ENCODE results near the gene PNLIPRP2.

Gene PNLIPRP2

DNA sequence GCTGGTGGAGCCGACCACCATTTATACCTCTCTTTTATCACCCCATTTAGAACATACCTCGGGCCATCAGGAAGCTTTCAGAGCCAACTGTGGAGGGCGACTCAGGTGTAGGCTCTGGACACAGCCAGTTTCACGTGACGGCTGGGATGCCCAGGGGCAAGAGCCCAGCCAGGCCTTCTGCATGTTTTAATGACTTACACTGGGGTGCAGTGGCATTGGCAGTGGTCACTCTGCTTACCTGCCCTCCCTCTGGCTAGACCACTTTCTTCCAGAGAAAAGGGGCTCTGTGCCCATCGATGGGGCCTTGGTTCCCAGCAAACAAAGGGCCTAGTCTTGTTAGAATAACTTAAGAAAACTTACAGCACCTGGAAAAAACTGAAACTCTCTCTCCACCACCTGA, 50.0 kb downstream of the PNLIPRP2 start:
- TF ChIP-seq, protein P1, sequence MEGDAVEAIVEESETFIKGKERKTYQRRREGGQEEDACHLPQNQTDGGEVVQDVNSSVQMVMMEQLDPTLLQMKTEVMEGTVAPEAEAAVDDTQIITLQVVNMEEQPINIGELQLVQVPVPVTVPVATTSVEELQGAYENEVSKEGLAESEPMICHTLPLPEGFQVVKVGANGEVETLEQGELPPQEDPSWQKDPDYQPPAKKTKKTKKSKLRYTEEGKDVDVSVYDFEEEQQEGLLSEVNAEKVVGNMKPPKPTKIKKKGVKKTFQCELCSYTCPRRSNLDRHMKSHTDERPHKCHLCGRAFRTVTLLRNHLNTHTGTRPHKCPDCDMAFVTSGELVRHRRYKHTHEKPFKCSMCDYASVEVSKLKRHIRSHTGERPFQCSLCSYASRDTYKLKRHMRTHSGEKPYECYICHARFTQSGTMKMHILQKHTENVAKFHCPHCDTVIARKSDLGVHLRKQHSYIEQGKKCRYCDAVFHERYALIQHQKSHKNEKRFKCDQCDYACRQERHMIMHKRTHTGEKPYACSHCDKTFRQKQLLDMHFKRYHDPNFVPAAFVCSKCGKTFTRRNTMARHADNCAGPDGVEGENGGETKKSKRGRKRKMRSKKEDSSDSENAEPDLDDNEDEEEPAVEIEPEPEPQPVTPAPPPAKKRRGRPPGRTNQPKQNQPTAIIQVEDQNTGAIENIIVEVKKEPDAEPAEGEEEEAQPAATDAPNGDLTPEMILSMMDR (IDR thresholded peaks at IDR 0.05; ENCODE audit: low read depth, low read length, poor library complexity, severe bottlenecking), result no peak
- TF ChIP-seq EZH2phosphoT487 (IDR thresholded peaks at IDR 0.05; ENCODE audit: borderline replicate concordance, low read length), result no peak
- H3K4me2 ChIP-seq (ENCODE audit: low read length), result no peak overlapping the region
- H3K4me1 ChIP-seq (ENCODE audit: control insufficient read depth, low read length), result no peaks in the 10 kb centered on the region
- no peak overlapping the region for H3K4me3 ChIP-seq (ENCODE audit: low read length)
- H3K79me2 ChIP-seq (ENCODE audit: control insufficient read depth, low read length), result no peaks in the 10 kb centered on the region
- no peaks in the 10 kb centered on the region for H3K9me3 ChIP-seq (ENCODE audit: control insufficient read depth, insufficient read depth, low read length)
- H3K9me2 ChIP-seq (replicated peaks; ENCODE audit: control insufficient read depth, low read length), result no peaks in the 10 kb centered on the region
- no peak overlapping the region for H3K27ac ChIP-seq (ENCODE audit: low read depth, low read length)
- no peaks in the 10 kb centered on the region for H3K27me3 ChIP-seq (ENCODE audit: control insufficient read depth, low read length)
- no peaks in the 10 kb centered on the region for H4K20me1 ChIP-seq (ENCODE audit: control insufficient read depth, insufficient read depth, low read depth, low read length)
- no peaks in the 10 kb centered on the region for H3K36me3 ChIP-seq (ENCODE audit: control insufficient read depth, low read length)
- H3F3A ChIP-seq (ENCODE audit: control insufficient read depth, insufficient read depth), result no peaks in the 10 kb centered on the region

DNA sequence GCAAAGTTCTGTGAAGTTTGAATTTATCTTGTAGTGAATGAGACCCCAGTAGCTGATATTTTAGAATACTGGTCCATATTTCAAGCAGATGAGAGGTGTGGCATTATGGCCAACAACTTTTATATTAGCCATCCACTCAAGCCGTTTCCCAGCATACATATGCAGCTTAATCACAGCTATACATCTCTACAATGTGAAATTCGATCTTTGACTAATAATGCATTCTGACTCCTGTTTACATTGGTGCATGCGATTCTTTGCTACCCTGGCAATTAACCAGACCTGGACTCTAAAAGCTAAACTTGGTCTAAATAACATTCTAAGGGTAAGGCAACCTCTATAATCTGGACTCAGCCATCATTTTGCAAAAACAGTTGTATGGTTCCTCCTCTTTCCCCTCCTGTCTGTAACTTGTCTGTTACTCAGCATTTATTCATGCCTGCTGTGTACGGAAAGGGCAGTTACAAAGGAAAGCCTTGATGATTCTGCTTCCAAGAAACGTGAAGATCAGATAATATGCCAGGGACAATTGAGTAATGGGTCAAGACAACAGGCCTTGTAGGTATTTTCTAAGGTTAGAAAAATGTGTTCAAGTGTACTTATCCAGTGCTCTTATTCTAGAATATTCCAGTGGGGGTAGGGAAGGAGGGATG, 50.6 kb downstream of the PNLIPRP2 start:
- Histone ChIP-seq H3K4me2 (ENCODE audit: low read length) (no peak overlapping the region), H3K79me2 (ENCODE audit: control insufficient read depth, low read length) (no peaks in the 10 kb centered on the region), H3K9me2 (replicated peaks; ENCODE audit: control insufficient read depth, low read length) (no peaks in the 10 kb centered on the region), H3K36me3 (ENCODE audit: control insufficient read depth, low read length) (no peaks in the 10 kb centered on the region), H4K20me1 (ENCODE audit: control insufficient read depth, insufficient read depth, low read depth, low read length) (no peaks in the 10 kb centered on the region), H3K4me3 (ENCODE audit: low read length) (no peak overlapping the region), H3K9me3 (ENCODE audit: control insufficient read depth, insufficient read depth, low read length) (no peaks in the 10 kb centered on the region), H3F3A (ENCODE audit: control insufficient read depth, insufficient read depth) (no peaks in the 10 kb centered on the region), H3K27ac (ENCODE audit: low read depth, low read length) (no peak overlapping the region), H3K4me1 (ENCODE audit: control insufficient read depth, low read length) (no peaks in the 10 kb centered on the region), H3K27me3 (ENCODE audit: control insufficient read depth, low read length) (no peaks in the 10 kb centered on the region)
- TF ChIP-seq, protein P1 (IDR thresholded peaks at IDR 0.05; ENCODE audit: low read depth, low read length, poor library complexity, severe bottlenecking), result no peak
- TF ChIP-seq EZH2phosphoT487 (IDR thresholded peaks at IDR 0.05; ENCODE audit: borderline replicate concordance, low read length), result no peak

DNA sequence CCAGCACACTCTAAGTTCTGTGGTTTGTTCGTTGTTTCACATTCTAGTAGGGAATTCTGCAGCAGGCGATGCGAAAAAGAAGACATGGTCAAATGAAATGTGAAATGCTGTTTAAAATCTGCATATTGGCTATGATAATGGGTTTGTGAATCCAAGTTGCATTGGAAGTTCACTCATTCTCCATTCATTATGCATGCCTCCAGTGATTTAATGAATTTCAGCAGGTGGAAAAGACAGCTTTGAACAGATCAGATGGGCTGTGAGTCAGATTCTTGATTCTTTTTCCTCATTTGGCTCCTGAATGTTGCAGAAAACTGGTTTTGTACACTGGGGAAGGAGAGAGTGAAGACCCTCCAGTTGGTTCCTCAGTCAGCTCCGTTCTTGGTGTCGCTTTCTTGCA, 52.1 kb downstream of the PNLIPRP2 start:
- no peak overlapping the region for H3K4me2 ChIP-seq (ENCODE audit: low read length)
- TF ChIP-seq EZH2phosphoT487 (IDR thresholded peaks at IDR 0.05; ENCODE audit: borderline replicate concordance, low read length), result no peak
- TF ChIP-seq, protein P1 (IDR thresholded peaks at IDR 0.05; ENCODE audit: low read depth, low read length, poor library complexity, severe bottlenecking), result no peak
- no peaks in the 10 kb centered on the region for H3F3A ChIP-seq (ENCODE audit: control insufficient read depth, insufficient read depth)
- H3K4me3 ChIP-seq (ENCODE audit: low read length), result no peak overlapping the region
- H3K9me2 ChIP-seq (replicated peaks; ENCODE audit: control insufficient read depth, low read length), result no peaks in the 10 kb centered on the region
- H3K79me2 ChIP-seq (ENCODE audit: control insufficient read depth, low read length), result no peaks in the 10 kb centered on the region
- no peaks in the 10 kb centered on the region for H4K20me1 ChIP-seq (ENCODE audit: control insufficient read depth, insufficient read depth, low read depth, low read length)
- no peaks in the 10 kb centered on the region for H3K9me3 ChIP-seq (ENCODE audit: control insufficient read depth, insufficient read depth, low read length)
- no peaks in the 10 kb centered on the region for H3K4me1 ChIP-seq (ENCODE audit: control insufficient read depth, low read length)
- H3K27ac ChIP-seq (ENCODE audit: low read depth, low read length), result no peak overlapping the region
- H3K36me3 ChIP-seq (ENCODE audit: control insufficient read depth, low read length), result no peaks in the 10 kb centered on the region
- H3K27me3 ChIP-seq (ENCODE audit: control insufficient read depth, low read length), result no peaks in the 10 kb centered on the region

Measured in DOHH2 (cell line).